PFSK-1 (cell line): ENCODE results near the gene NFE2L3.

Experiments used
- FOXP2 ChIP-seq: optimal IDR thresholded peaks from 2 replicates; pipeline ENCODE3; 2011; ENCODE audit warnings: borderline replicate concordance, control low read depth, inconsistent platforms; ENCODE audit not compliant: insufficient read depth; ENCODE audit errors: extremely low read length, extremely low read depth
- POLR2AphosphoS5 ChIP-seq: IDR thresholded peaks from 2 replicates; pipeline ENCODE4 v1.6.1; 2012; ENCODE audit warnings: low read depth, mild to moderate bottlenecking, control low read depth, low read length, moderate library complexity
- SIN3A ChIP-seq: IDR thresholded peaks from 2 replicates; pipeline ENCODE4 v1.6.1; 2012; ENCODE audit warnings: mild to moderate bottlenecking, low read length, moderate library complexity, borderline replicate concordance; ENCODE audit not compliant: insufficient read depth
- TAF1 ChIP-seq: IDR thresholded peaks from 2 replicates; pipeline ENCODE4 v1.6.1; 2012; ENCODE audit warnings: low read length, control low read depth, borderline replicate concordance; ENCODE audit not compliant: insufficient read depth
- TF ChIP-seq, protein P1 (sequence below), 2 experiments: IDR thresholded peaks; 2 replicates each; pipeline versions ENCODE4 v1.6.1 to v1.8.0; 2011 to 2012; ENCODE audit warnings: low read depth in 2 of 2, low read length in 2 of 2, control low read depth in 1 of 2, inconsistent platforms in 1 of 2, mild to moderate bottlenecking in 1 of 2, moderate library complexity in 1 of 2; ENCODE audit not compliant: insufficient read depth in 1 of 2

DNA sequence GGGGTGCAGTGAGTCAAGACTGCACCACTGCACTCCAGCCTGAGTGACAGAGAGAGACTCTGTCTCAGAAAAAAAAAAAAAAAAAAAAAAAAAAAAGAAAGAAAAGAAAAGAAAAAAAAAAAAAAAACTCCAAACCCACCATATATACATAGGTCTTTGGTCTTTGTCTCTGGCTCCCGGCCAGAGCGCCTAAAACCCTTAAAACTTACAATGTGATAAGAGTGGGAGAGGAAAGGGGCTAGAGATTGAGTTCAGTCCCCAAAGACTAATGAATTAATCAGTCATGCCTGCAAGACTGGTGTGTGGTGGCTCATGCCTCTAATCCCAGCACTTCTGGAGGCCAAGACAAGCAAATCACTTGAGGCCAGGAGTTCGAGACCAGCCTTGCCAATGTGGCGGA, 6.8 kb upstream of the NFE2L3 start:
- TF ChIP-seq, protein P1, sequence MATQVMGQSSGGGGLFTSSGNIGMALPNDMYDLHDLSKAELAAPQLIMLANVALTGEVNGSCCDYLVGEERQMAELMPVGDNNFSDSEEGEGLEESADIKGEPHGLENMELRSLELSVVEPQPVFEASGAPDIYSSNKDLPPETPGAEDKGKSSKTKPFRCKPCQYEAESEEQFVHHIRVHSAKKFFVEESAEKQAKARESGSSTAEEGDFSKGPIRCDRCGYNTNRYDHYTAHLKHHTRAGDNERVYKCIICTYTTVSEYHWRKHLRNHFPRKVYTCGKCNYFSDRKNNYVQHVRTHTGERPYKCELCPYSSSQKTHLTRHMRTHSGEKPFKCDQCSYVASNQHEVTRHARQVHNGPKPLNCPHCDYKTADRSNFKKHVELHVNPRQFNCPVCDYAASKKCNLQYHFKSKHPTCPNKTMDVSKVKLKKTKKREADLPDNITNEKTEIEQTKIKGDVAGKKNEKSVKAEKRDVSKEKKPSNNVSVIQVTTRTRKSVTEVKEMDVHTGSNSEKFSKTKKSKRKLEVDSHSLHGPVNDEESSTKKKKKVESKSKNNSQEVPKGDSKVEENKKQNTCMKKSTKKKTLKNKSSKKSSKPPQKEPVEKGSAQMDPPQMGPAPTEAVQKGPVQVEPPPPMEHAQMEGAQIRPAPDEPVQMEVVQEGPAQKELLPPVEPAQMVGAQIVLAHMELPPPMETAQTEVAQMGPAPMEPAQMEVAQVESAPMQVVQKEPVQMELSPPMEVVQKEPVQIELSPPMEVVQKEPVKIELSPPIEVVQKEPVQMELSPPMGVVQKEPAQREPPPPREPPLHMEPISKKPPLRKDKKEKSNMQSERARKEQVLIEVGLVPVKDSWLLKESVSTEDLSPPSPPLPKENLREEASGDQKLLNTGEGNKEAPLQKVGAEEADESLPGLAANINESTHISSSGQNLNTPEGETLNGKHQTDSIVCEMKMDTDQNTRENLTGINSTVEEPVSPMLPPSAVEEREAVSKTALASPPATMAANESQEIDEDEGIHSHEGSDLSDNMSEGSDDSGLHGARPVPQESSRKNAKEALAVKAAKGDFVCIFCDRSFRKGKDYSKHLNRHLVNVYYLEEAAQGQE (IDR thresholded peaks at IDR 0.05; ENCODE audit: insufficient read depth in 1 of 2, low read depth in 2 of 2, low read length in 2 of 2) = no peak
- TF ChIP-seq FOXP2 (no peak), TAF1 (no peak), POLR2AphosphoS5 (no peak), SIN3A (no peak)
